ENCODE results near the gene ANKRD39. TPM values are rescaled to one million over a fixed set of nuclear protein-coding genes. Genes with fewer than 3 reads are reported as not detected.
A peak's percentile ranks its signal among the peaks of the same experiment; 100 is the strongest.

ANKRD39 gene
- total and polyA plus RNA-seq, 10 donors, result 13.6 to 32.2 (median 20.4) TPM

DNA sequence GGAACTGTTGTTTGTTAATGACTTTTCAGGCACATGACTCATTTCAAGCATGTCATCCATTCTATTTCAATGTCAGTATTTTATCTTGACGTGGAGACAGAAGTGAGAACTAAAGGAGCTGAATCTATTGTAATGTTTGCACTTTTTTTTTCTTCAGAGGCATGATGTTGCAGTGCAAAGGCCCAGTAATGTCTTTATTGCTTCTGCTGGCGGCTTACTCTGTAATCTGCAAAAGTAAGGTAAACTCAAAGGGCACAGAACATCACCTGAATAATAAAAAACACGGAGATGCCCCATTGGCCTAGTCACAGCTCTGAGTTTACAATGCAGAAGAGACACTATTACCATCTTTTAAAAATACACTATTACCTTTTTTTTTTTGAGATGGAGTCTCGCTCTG lies 44.2 kb downstream of the ANKRD39 start:
- intact Hi-C loops (cut with DNase I; ENCODE audit: low total_unique reads), result no loop called here
- no peaks in the 10 kb centered on the region for H3K27me3 ChIP-seq (replicated peaks in 1 of 7)
- H3K27ac ChIP-seq, result no peak overlapping the region
- H3K4me1 ChIP-seq, result peaks cover 21 to 43% (median 30%) of the 10 kb centered on the region in 6 donors
- peaks cover 0 to 40% (median 6%) of the 10 kb centered on the region in 6 donors for H3K36me3 ChIP-seq
- DNase-seq, result no peak
- H3K9me3 ChIP-seq, result no peaks in the 10 kb centered on the region
- no peak overlapping the region for H3K4me3 ChIP-seq
- 90 to 96% (median 93%) methylated on average over 4 of the region's 4 CpGs for WGBS, 5 donors
- TF ChIP-seq, protein P1, sequence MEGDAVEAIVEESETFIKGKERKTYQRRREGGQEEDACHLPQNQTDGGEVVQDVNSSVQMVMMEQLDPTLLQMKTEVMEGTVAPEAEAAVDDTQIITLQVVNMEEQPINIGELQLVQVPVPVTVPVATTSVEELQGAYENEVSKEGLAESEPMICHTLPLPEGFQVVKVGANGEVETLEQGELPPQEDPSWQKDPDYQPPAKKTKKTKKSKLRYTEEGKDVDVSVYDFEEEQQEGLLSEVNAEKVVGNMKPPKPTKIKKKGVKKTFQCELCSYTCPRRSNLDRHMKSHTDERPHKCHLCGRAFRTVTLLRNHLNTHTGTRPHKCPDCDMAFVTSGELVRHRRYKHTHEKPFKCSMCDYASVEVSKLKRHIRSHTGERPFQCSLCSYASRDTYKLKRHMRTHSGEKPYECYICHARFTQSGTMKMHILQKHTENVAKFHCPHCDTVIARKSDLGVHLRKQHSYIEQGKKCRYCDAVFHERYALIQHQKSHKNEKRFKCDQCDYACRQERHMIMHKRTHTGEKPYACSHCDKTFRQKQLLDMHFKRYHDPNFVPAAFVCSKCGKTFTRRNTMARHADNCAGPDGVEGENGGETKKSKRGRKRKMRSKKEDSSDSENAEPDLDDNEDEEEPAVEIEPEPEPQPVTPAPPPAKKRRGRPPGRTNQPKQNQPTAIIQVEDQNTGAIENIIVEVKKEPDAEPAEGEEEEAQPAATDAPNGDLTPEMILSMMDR (IDR thresholded peaks at IDR 0.05 in 8 of 11, conservative IDR thresholded peaks at IDR 0.05 in 3 of 11), result no peak
- TF ChIP-seq POLR2A (IDR thresholded peaks at IDR 0.05) (no peak), POLR2AphosphoS5 (IDR thresholded peaks at IDR 0.05) (no peak)

DNA sequence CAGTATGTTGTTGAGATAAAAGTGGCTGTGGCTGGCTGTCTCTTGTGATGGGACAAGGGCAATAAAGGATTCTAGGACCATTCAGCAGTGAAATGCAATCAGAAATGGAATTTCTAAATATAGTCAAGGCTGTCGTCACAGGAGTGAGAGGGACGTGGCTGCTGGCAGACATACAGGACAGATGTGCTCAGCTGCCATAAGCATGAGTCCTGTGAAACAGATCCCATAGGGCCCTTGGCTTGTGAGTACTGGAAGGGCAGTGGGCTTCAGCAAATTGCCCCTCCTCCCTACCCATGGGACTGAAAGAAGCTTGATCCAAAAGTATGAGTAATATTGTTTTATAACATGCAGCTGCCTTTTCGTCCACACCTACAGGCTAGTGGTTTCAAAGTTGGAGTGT lies 45.9 kb downstream of the ANKRD39 start:
- H3K27me3 ChIP-seq (replicated peaks in 1 of 7), result no peaks in the 10 kb centered on the region
- WGBS, 5 donors, result 61 to 77% (median 64%) methylated on average over 3 of the region's 3 CpGs
- peaks cover 0 to 41% (median 6%) of the 10 kb centered on the region in 6 donors for H3K36me3 ChIP-seq
- peaks cover 5 to 40% (median 23%) of the 10 kb centered on the region in 6 donors for H3K4me1 ChIP-seq
- intact Hi-C loops (cut with DNase I; ENCODE audit: low total_unique reads), result no loop called here
- H3K27ac ChIP-seq, result no peak overlapping the region
- DNase-seq, result no peak
- H3K4me3 ChIP-seq, result no peak overlapping the region
- H3K9me3 ChIP-seq, result no peaks in the 10 kb centered on the region
- TF ChIP-seq, protein P1 (IDR thresholded peaks at IDR 0.05 in 8 of 11, conservative IDR thresholded peaks at IDR 0.05 in 3 of 11), result no peak
- TF ChIP-seq POLR2A (IDR thresholded peaks at IDR 0.05) (no peak), POLR2AphosphoS5 (IDR thresholded peaks at IDR 0.05) (no peak)

DNA sequence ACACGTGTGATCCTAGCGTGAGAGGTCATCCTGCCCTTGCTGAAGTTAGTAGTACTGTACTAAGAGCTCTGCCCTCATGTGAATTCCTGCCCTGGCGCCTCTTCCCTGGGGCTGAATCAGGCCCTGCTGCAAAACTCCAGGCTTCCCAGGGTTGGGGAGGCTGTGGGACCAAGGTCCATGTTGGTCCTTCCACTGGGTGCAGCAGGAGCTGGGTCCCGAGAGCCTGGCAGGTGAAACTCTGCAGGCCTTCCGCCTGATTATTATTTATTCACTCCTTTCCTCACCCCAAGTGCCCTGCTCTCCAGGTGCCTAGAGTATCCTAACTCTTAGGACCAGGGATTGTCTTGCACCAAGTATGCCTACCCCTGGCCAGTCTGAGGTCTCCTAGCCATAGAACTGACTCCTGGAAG lies 47.0 kb downstream of the ANKRD39 start:
- TF ChIP-seq, protein P1 (IDR thresholded peaks at IDR 0.05 in 8 of 11, conservative IDR thresholded peaks at IDR 0.05 in 3 of 11), result no peak
- no peaks in the 10 kb centered on the region for H3K27me3 ChIP-seq (replicated peaks in 1 of 7)
- peaks cover 0 to 41% (median 6%) of the 10 kb centered on the region in 6 donors for H3K36me3 ChIP-seq
- 85 to 98% (median 95%) methylated on average over 5 of the region's 5 CpGs for WGBS, 5 donors
- H3K9me3 ChIP-seq, result no peaks in the 10 kb centered on the region
- intact Hi-C loops (cut with DNase I; ENCODE audit: low total_unique reads), result no loop called here
- H3K4me3 ChIP-seq, result no peak overlapping the region
- no peak overlapping the region for H3K27ac ChIP-seq
- no peak for DNase-seq
- peaks cover 5 to 51% (median 31%) of the 10 kb centered on the region in 6 donors for H3K4me1 ChIP-seq

DNA sequence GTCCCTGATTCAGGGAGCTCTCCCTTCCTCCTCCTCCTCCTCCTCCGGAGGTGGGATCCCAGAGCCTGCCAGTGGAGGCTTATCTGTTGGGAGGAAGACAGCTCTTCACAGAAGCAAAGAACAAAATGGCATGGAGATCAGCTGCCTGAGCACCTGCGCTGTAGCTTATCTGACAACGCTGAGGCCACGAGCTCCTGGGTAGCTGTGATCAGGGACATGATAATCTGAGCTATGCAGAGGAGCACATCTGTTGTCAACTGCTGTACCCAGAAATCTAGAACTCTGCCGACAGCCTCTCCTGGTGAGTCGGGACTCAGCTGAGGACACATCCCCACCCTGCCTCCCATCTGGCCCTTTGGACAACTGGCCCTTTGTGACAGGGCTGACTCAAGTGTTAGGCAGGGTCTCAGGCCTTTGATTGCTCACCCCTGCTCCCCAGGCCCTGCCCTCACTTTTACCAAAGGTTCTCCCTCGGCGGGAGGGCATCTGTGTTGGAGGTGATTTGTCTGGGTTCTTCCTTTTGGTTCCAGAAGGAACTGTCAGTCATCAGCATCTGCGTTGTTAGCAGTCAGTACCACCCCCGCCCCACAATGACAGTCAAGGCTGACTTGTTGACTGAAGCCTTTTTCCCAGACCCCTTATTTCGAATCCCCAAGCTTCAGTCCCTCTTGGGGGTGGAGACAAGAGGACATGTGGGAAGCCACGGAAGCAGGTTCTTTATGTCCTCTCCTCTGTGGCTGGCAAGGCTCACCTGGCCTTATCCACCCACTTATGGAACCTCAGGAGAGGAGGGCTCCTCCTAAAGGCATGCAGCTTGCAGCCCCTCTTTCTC lies 47.6 kb downstream of the ANKRD39 start:
- Histone ChIP-seq H3K27me3 (replicated peaks in 1 of 7) (no peaks in the 10 kb centered on the region), H3K27ac (peak overlapping the region in 6 of 8 donors; percentile 13 to 51 (median 43)), H3K36me3 (peaks cover 0 to 41% (median 6%) of the 10 kb centered on the region in 6 donors), H3K4me1 (peaks cover 4 to 47% (median 28%) of the 10 kb centered on the region in 6 donors), H3K9me3 (no peaks in the 10 kb centered on the region), H3K4me3 (no peak overlapping the region)
- TF ChIP-seq POLR2AphosphoS5 (IDR thresholded peaks at IDR 0.05) (peak in 1 of 3 donors; percentile 25), POLR2A (IDR thresholded peaks at IDR 0.05) (no peak)
- TF ChIP-seq, protein P1 (IDR thresholded peaks at IDR 0.05 in 8 of 11, conservative IDR thresholded peaks at IDR 0.05 in 3 of 11), result no peak
- intact Hi-C loops (cut with DNase I; ENCODE audit: low total_unique reads), result no loop called here
- WGBS, 5 donors, result 77 to 87% (median 78%) methylated on average over 10 to 12 of the region's 12 CpGs
- DNase-seq, result no peak
